Measurements from ENCODE around the gene SLC27A4. TPM values are rescaled to one million over a fixed set of nuclear protein-coding genes. Genes with fewer than 3 reads are reported as not detected.

The SLC27A4 gene
- total RNA-seq, 4 donors from 2014 or later, result 52.0 to 78.1 (median 63.0) TPM

GRCh38 chr9:128355451-128355850 lies 15.1 kb downstream of the SLC27A4 start:
- peaks cover 58% of the 10 kb centered on the region for H3K36me3 ChIP-seq
- H3K27ac ChIP-seq, result no peak overlapping the region
- H3K4me1 ChIP-seq, result no peaks in the 10 kb centered on the region
- DNase-seq (ENCODE audit: low spot score in 2 of 2), result no peak
- 93% methylated on average over 16 of the region's 19 CpGs for WGBS
- H3K9me3 ChIP-seq, result no peaks in the 10 kb centered on the region
- H3K27me3 ChIP-seq, result no peaks in the 10 kb centered on the region
- TF ChIP-seq EP300 (IDR thresholded peaks at IDR 0.05) (no peak), CTCF (IDR thresholded peaks at IDR 0.05) (no peak), POLR2A (IDR thresholded peaks at IDR 0.05) (no peak), POLR2AphosphoS5 (IDR thresholded peaks at IDR 0.05) (no peak)
- H3K4me3 ChIP-seq, result no peak overlapping the region

GRCh38 chr9:128358090-128358489 lies 17.8 kb downstream of the SLC27A4 start:
- H3K4me1 ChIP-seq, result peaks cover 15% of the 10 kb centered on the region
- H3K9me3 ChIP-seq, result no peaks in the 10 kb centered on the region
- 83% methylated on average over 8 of the region's 8 CpGs for WGBS
- H3K36me3 ChIP-seq, result peaks cover 43% of the 10 kb centered on the region
- no peak for TF ChIP-seq POLR2AphosphoS5 (IDR thresholded peaks at IDR 0.05)
- TF ChIP-seq EP300 (IDR thresholded peaks at IDR 0.05), result no peak
- no peak for TF ChIP-seq POLR2A (IDR thresholded peaks at IDR 0.05)
- no peak for TF ChIP-seq CTCF (IDR thresholded peaks at IDR 0.05)
- no peak for DNase-seq (ENCODE audit: low spot score in 2 of 2)
- no peaks in the 10 kb centered on the region for H3K27me3 ChIP-seq
- H3K4me3 ChIP-seq, result no peak overlapping the region
- no peak overlapping the region for H3K27ac ChIP-seq

- TF ChIP-seq EP300 (IDR thresholded peaks at IDR 0.05) (no peak), POLR2AphosphoS5 (IDR thresholded peaks at IDR 0.05) (no peak), CTCF (IDR thresholded peaks at IDR 0.05) (no peak), POLR2A (IDR thresholded peaks at IDR 0.05) (no peak)
- Histone ChIP-seq H3K4me1 (peaks cover 15% of the 10 kb centered on the region), H3K9me3 (no peaks in the 10 kb centered on the region), H3K27me3 (no peaks in the 10 kb centered on the region), H3K27ac (no peak overlapping the region), H3K4me3 (no peak overlapping the region), H3K36me3 (peaks cover 39% of the 10 kb centered on the region)
- DNase-seq (ENCODE audit: low spot score in 2 of 2), result no peak
- WGBS, result 61% methylated on average over 2 of the region's 4 CpGs
Observed at GRCh38 chr9:128358861-128359260, 18.5 kb downstream of the SLC27A4 start.

- H3K27ac ChIP-seq, result no peak overlapping the region
- H3K4me1 ChIP-seq, result peaks cover 26% of the 10 kb centered on the region
- H3K27me3 ChIP-seq, result no peaks in the 10 kb centered on the region
- TF ChIP-seq POLR2A (IDR thresholded peaks at IDR 0.05), result no peak
- TF ChIP-seq POLR2AphosphoS5 (IDR thresholded peaks at IDR 0.05), result no peak
- no peak for TF ChIP-seq EP300 (IDR thresholded peaks at IDR 0.05)
- TF ChIP-seq CTCF (IDR thresholded peaks at IDR 0.05), result no peak
- no CpG with 5 or more reads among the region's 2 CpGs for WGBS
- H3K4me3 ChIP-seq, result no peak overlapping the region
- DNase-seq (ENCODE audit: low spot score in 2 of 2), result no peak
- H3K36me3 ChIP-seq, result peaks cover 27% of the 10 kb centered on the region
- H3K9me3 ChIP-seq, result no peaks in the 10 kb centered on the region
Observed at GRCh38 chr9:128360826-128361225, 20.5 kb downstream of the SLC27A4 start.

GRCh38 chr9:128361296-128361985 lies 21.1 kb downstream of the SLC27A4 start:
- 42% methylated on average over 14 of the region's 14 CpGs for WGBS
- no peaks in the 10 kb centered on the region for H3K9me3 ChIP-seq
- no peaks in the 10 kb centered on the region for H3K27me3 ChIP-seq
- peaks cover 26% of the 10 kb centered on the region for H3K4me1 ChIP-seq
- no peak for DNase-seq (ENCODE audit: low spot score in 2 of 2)
- H3K4me3 ChIP-seq, result peak overlapping the region; percentile 44
- peak overlapping the region; percentile 3 for H3K27ac ChIP-seq
- H3K36me3 ChIP-seq, result peaks cover 21% of the 10 kb centered on the region
- TF ChIP-seq POLR2AphosphoS5 (IDR thresholded peaks at IDR 0.05) (no peak), POLR2A (IDR thresholded peaks at IDR 0.05) (no peak), EP300 (IDR thresholded peaks at IDR 0.05) (no peak), CTCF (IDR thresholded peaks at IDR 0.05) (no peak)
